Large intestine (tissue), 3 donors: Measurements from ENCODE around the gene NAALADL1. TPM values are rescaled to one million over a fixed set of nuclear protein-coding genes. Genes with fewer than 3 reads are reported as not detected.

ENCODE experiments used
- DNase-seq, 2 donors: peaks; one replicate each; pipeline versions ENCODE4 v3.0.0 to v3.0.0-alpha.2; 2013
- H3K27ac ChIP-seq: one replicate; pipeline ENCODE4 v1.5.1; 2013; ENCODE audit warnings: low read length
- H3K27me3 ChIP-seq: 2 replicates; pipeline ENCODE4 v1.6.1; 2013; ENCODE audit warnings: low read length; ENCODE audit not compliant: control insufficient read depth, insufficient read depth
- H3K36me3 ChIP-seq: 2 replicates; pipeline ENCODE4 v1.6.1; 2013; ENCODE audit warnings: low read length; ENCODE audit not compliant: control insufficient read depth, insufficient read depth
- H3K4me1 ChIP-seq: one replicate; pipeline ENCODE4 v1.6.1; 2013; ENCODE audit warnings: low read length; ENCODE audit not compliant: control insufficient read depth, insufficient read depth
- H3K4me3 ChIP-seq: one replicate; pipeline ENCODE4 v1.5.1; 2013; ENCODE audit warnings: low read length
- H3K9me3 ChIP-seq: one replicate; pipeline ENCODE4 v1.6.1; 2013; ENCODE audit warnings: mild to moderate bottlenecking, low read depth, low read length, moderate library complexity; ENCODE audit not compliant: control insufficient read depth
- WGBS: methylation state at CpG from one replicate; pipeline ENCODE4 v1.1.5; 2013; ENCODE audit warnings: low lambda C conversion rate; ENCODE audit not compliant: insufficient coverage; 5-methylcytosine and 5-hydroxymethylcytosine counted together
- polyA plus RNA-seq: library from polyadenylated mRNA; unstranded; fragments of 120-200 nt; gene quantifications from one replicate; pipeline ENCODE4 v1.2.1, GENCODE V29; 2013

NAALADL1 gene
- polyA plus RNA-seq, 1 donor, result 8.9 TPM

- Histone ChIP-seq H3K27me3 (no peaks in the 10 kb centered on the region), H3K9me3 (no peaks in the 10 kb centered on the region), H3K4me3 (no peak overlapping the region), H3K27ac (peak overlapping the region; percentile 25), H3K36me3 (no peaks in the 10 kb centered on the region), H3K4me1 (peaks cover 25% of the 10 kb centered on the region)
- no CpG with 5 or more reads among the region's 7 CpGs for WGBS
- DNase-seq, result peak in 1 of 2 donors; percentile 50
These were observed 7.5 kb upstream of the NAALADL1 start for GRCh38 chr11:65065851-65066250.

GRCh38 chr11:65064847-65065240 lies 6.5 kb upstream of the NAALADL1 start:
- no peaks in the 10 kb centered on the region for H3K36me3 ChIP-seq
- DNase-seq, result no peak
- peaks cover 30% of the 10 kb centered on the region for H3K4me1 ChIP-seq
- 93% methylated on average over 3 of the region's 4 CpGs for WGBS
- no peak overlapping the region for H3K4me3 ChIP-seq
- no peaks in the 10 kb centered on the region for H3K27me3 ChIP-seq
- H3K9me3 ChIP-seq, result no peaks in the 10 kb centered on the region
- no peak overlapping the region for H3K27ac ChIP-seq

- no peak overlapping the region for H3K27ac ChIP-seq
- no peaks in the 10 kb centered on the region for H3K9me3 ChIP-seq
- no peak overlapping the region for H3K4me3 ChIP-seq
- no CpG with 5 or more reads among the region's 3 CpGs for WGBS
- H3K4me1 ChIP-seq, result peaks cover 28% of the 10 kb centered on the region
- no peak for DNase-seq
- H3K36me3 ChIP-seq, result no peaks in the 10 kb centered on the region
- no peaks in the 10 kb centered on the region for H3K27me3 ChIP-seq
These were observed 5.2 kb upstream of the NAALADL1 start for GRCh38 chr11:65063532-65063931.

- WGBS, result 75% methylated on average over 2 of the region's 9 CpGs
- Histone ChIP-seq H3K27me3 (no peaks in the 10 kb centered on the region), H3K36me3 (no peaks in the 10 kb centered on the region), H3K9me3 (no peaks in the 10 kb centered on the region), H3K27ac (no peak overlapping the region), H3K4me1 (peaks cover 26% of the 10 kb centered on the region), H3K4me3 (no peak overlapping the region)
- DNase-seq, result no peak
These were observed 2.6 kb upstream of the NAALADL1 start for GRCh38 chr11:65060913-65061408.

GRCh38 chr11:65059959-65060824 lies 1.8 kb upstream of the NAALADL1 start:
- Histone ChIP-seq H3K9me3 (no peaks in the 10 kb centered on the region), H3K27ac (no peak overlapping the region), H3K27me3 (no peaks in the 10 kb centered on the region), H3K4me3 (no peak overlapping the region), H3K36me3 (no peaks in the 10 kb centered on the region), H3K4me1 (peaks cover 20% of the 10 kb centered on the region)
- no CpG with 5 or more reads among the region's 10 CpGs for WGBS
- peak in 1 of 2 donors; percentile 61 for DNase-seq

- no peaks in the 10 kb centered on the region for H3K9me3 ChIP-seq
- no peak for DNase-seq
- peaks cover 21% of the 10 kb centered on the region for H3K4me1 ChIP-seq
- no peak overlapping the region for H3K27ac ChIP-seq
- no peaks in the 10 kb centered on the region for H3K36me3 ChIP-seq
- no peak overlapping the region for H3K4me3 ChIP-seq
- H3K27me3 ChIP-seq, result no peaks in the 10 kb centered on the region
- no CpG with 5 or more reads among the region's 3 CpGs for WGBS
These were observed 1.2 kb upstream of the NAALADL1 start for GRCh38 chr11:65059523-65059922.

- H3K4me3 ChIP-seq, result no peak overlapping the region
- H3K9me3 ChIP-seq, result no peaks in the 10 kb centered on the region
- WGBS, result no CpG with 5 or more reads among the region's 13 CpGs
- H3K36me3 ChIP-seq, result no peaks in the 10 kb centered on the region
- peaks cover 32% of the 10 kb centered on the region for H3K4me1 ChIP-seq
- no peak overlapping the region for H3K27ac ChIP-seq
- no peak for DNase-seq
- H3K27me3 ChIP-seq, result no peaks in the 10 kb centered on the region
These were observed 341 bp downstream of the NAALADL1 start for GRCh38 chr11:65058012-65058411.

- Histone ChIP-seq H3K27ac (no peak overlapping the region), H3K4me1 (peaks cover 32% of the 10 kb centered on the region), H3K4me3 (no peak overlapping the region), H3K36me3 (no peaks in the 10 kb centered on the region), H3K27me3 (no peaks in the 10 kb centered on the region), H3K9me3 (no peaks in the 10 kb centered on the region)
- DNase-seq, result no peak
- no CpG with 5 or more reads among the region's 7 CpGs for WGBS
These were observed 827 bp downstream of the NAALADL1 start for GRCh38 chr11:65057526-65057925.

GRCh38 chr11:65056999-65057398 lies 1.4 kb downstream of the NAALADL1 start:
- no peaks in the 10 kb centered on the region for H3K36me3 ChIP-seq
- no peak overlapping the region for H3K27ac ChIP-seq
- H3K4me3 ChIP-seq, result no peak overlapping the region
- H3K9me3 ChIP-seq, result no peaks in the 10 kb centered on the region
- no CpG with 5 or more reads among the region's 6 CpGs for WGBS
- peaks cover 32% of the 10 kb centered on the region for H3K4me1 ChIP-seq
- DNase-seq, result no peak
- no peaks in the 10 kb centered on the region for H3K27me3 ChIP-seq

GRCh38 chr11:65055538-65055937 lies 2.8 kb downstream of the NAALADL1 start:
- no CpG with 5 or more reads among the region's 1 CpG for WGBS
- no peaks in the 10 kb centered on the region for H3K27me3 ChIP-seq

More at GRCh38 chr11:65055538-65055937, 2.8 kb downstream of the NAALADL1 start:
- Histone ChIP-seq H3K4me3 (no peak overlapping the region), H3K36me3 (no peaks in the 10 kb centered on the region), H3K4me1 (peaks cover 32% of the 10 kb centered on the region), H3K27ac (no peak overlapping the region), H3K9me3 (no peaks in the 10 kb centered on the region)
- no peak for DNase-seq
